Osteoblast (primary cell): ENCODE data around the gene PRPF39. TPM values are rescaled to one million over a fixed set of nuclear protein-coding genes. Genes with fewer than 3 reads are reported as not detected.

Experiments used
- DNase-seq: peaks from one replicate; pipeline ENCODE4 v3.0.0; 2011; ENCODE audit warnings: low spot score, mixed read lengths; ENCODE audit not compliant: insufficient read length; ENCODE audit errors: missing footprints
- H2AFZ ChIP-seq: 2 replicates; pipeline ENCODE4 v1.6.0; 2011; ENCODE audit warnings: mild to moderate bottlenecking, low read length
- H3K27ac ChIP-seq: 2 replicates; pipeline ENCODE4 v1.5.1; 2011; ENCODE audit warnings: mild to moderate bottlenecking, low read depth, low read length, moderate library complexity
- H3K27me3 ChIP-seq: 2 replicates; pipeline ENCODE4 v1.6.0; 2012; ENCODE audit warnings: mild to moderate bottlenecking, control low read depth, inconsistent platforms, low read length, moderate library complexity; ENCODE audit not compliant: insufficient read depth
- H3K36me3 ChIP-seq: 2 replicates; pipeline ENCODE4 v1.5.1; 2011; ENCODE audit warnings: mild to moderate bottlenecking, low read length, control low read depth, moderate library complexity; ENCODE audit not compliant: insufficient read depth
- H3K4me1 ChIP-seq: 2 replicates; pipeline ENCODE4 v1.5.1; 2011; ENCODE audit warnings: mild to moderate bottlenecking, low read length, control low read depth, moderate library complexity; ENCODE audit not compliant: insufficient read depth
- H3K4me2 ChIP-seq: 2 replicates; pipeline ENCODE4 v1.6.0; 2011; ENCODE audit warnings: mild to moderate bottlenecking, low read length; ENCODE audit not compliant: insufficient read depth
- H3K4me3 ChIP-seq: fragments of 200-600 bp; sonication (generic); 3 replicates; pipeline ENCODE4 v1.5.1; 2012; ENCODE audit warnings: mild to moderate bottlenecking, low read length, inconsistent platforms; ENCODE audit not compliant: insufficient read depth
- H3K79me2 ChIP-seq: 2 replicates; pipeline ENCODE4 v1.6.0; 2012; ENCODE audit warnings: mild to moderate bottlenecking, low read length, control low read depth, inconsistent platforms; ENCODE audit not compliant: insufficient read depth
- H3K9me3 ChIP-seq: 2 replicates; pipeline ENCODE4 v1.5.1; 2011; ENCODE audit warnings: low read depth, low read length, control low read depth
- H4K20me1 ChIP-seq: 2 replicates; pipeline ENCODE4 v1.6.0; 2012; ENCODE audit warnings: mild to moderate bottlenecking, low read length, control low read depth; ENCODE audit not compliant: insufficient read depth
- total RNA-seq: library from RNA; depleted of rRNA; stranded (reverse); fragments of >200 nt; gene quantifications from 2 replicates; pipeline ENCODE4 v1.2.3, GENCODE V29; 2012
- TF ChIP-seq, protein P1 (sequence below): IDR thresholded peaks from 2 replicates; pipeline ENCODE4 v1.5.1; 2011; ENCODE audit warnings: mild to moderate bottlenecking, low read depth, low read length, moderate library complexity; ENCODE audit errors: extremely low read depth

The PRPF39 gene
- total RNA-seq, 1 donor = 35.1 TPM

DNA sequence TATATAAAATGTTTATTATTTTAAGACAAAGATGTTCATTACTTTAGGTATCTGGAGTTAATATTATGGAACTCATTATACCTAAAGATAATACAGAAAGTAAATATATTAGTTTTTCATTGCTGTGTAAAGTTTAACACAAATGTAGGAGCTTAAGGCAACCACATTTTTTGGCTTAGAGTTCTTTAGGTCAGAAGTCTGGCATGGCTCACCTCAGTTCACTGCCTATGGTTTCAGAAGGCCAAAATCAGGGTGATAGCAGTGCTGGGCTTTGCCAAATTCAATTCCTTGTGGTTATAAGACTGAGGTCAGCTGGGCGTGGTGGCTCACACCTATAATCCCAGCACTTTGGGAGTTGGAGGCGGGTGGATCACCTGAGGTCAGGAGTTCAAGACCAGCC, 35.5 kb upstream of the PRPF39 start:
- Histone ChIP-seq H3K27ac (no peak overlapping the region), H4K20me1 (no peaks in the 10 kb centered on the region), H3K4me3 (no peak overlapping the region), H2AFZ (no peak overlapping the region), H3K36me3 (peaks cover 11% of the 10 kb centered on the region), H3K9me3 (no peaks in the 10 kb centered on the region), H3K27me3 (no peaks in the 10 kb centered on the region), H3K79me2 (no peaks in the 10 kb centered on the region), H3K4me1 (no peaks in the 10 kb centered on the region), H3K4me2 (no peak overlapping the region)
- no peak for DNase-seq
- TF ChIP-seq, protein P1, sequence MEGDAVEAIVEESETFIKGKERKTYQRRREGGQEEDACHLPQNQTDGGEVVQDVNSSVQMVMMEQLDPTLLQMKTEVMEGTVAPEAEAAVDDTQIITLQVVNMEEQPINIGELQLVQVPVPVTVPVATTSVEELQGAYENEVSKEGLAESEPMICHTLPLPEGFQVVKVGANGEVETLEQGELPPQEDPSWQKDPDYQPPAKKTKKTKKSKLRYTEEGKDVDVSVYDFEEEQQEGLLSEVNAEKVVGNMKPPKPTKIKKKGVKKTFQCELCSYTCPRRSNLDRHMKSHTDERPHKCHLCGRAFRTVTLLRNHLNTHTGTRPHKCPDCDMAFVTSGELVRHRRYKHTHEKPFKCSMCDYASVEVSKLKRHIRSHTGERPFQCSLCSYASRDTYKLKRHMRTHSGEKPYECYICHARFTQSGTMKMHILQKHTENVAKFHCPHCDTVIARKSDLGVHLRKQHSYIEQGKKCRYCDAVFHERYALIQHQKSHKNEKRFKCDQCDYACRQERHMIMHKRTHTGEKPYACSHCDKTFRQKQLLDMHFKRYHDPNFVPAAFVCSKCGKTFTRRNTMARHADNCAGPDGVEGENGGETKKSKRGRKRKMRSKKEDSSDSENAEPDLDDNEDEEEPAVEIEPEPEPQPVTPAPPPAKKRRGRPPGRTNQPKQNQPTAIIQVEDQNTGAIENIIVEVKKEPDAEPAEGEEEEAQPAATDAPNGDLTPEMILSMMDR = no peak

DNA sequence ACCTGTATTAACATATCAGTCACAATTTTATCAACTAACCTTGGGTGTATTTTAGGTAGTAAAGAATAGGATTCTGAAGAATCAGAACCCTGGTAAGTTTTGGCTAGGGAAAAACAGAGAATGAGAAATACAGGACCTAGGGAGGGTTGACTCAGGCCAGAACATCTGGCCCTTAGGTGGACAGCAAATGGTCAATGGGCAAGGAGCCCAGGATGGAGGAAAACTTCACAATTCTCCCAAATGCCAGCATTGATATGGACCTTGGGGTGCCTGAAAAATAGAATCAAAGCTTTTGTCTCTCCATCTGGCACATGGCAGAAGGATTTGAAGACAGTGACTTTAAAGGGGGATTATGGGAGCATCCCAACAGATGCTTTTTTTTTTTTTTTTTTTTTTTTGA, 32.7 kb upstream of the PRPF39 start:
- peaks cover 18% of the 10 kb centered on the region for H3K36me3 ChIP-seq
- H3K4me1 ChIP-seq = no peaks in the 10 kb centered on the region
- no peak overlapping the region for H2AFZ ChIP-seq
- H3K9me3 ChIP-seq = no peaks in the 10 kb centered on the region
- H4K20me1 ChIP-seq = no peaks in the 10 kb centered on the region
- H3K4me3 ChIP-seq = no peak overlapping the region
- H3K27me3 ChIP-seq = no peaks in the 10 kb centered on the region
- H3K79me2 ChIP-seq = peaks cover under 1% of the 10 kb centered on the region
- TF ChIP-seq, protein P1 = no peak
- no peak overlapping the region for H3K4me2 ChIP-seq
- H3K27ac ChIP-seq = no peak overlapping the region
- no peak for DNase-seq

DNA sequence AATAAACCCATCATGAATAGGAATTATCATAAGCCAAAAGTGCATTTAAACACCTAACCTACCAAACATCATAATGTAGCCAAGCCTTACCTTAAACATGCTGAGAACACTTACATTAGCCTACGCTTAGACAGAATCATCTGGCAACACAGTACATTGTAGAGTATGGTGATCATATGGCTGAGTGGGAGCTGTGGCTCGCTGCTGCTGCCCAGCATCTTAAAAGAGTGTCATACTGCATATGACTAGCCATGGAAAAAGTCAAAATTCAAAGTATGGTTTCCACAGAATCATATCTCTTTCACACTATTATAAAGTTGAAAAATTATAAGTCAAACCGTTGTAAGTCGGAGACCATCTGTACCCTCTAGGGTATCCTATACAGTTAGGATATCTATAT, 32.0 kb upstream of the PRPF39 start:
- peaks cover 13% of the 10 kb centered on the region for H3K36me3 ChIP-seq
- H4K20me1 ChIP-seq = no peaks in the 10 kb centered on the region
- no peaks in the 10 kb centered on the region for H3K9me3 ChIP-seq
- no peaks in the 10 kb centered on the region for H3K4me1 ChIP-seq
- TF ChIP-seq, protein P1 = no peak
- no peaks in the 10 kb centered on the region for H3K27me3 ChIP-seq
- no peak overlapping the region for H3K4me2 ChIP-seq
- no peak overlapping the region for H2AFZ ChIP-seq
- H3K27ac ChIP-seq = no peak overlapping the region
- peaks cover 5% of the 10 kb centered on the region for H3K79me2 ChIP-seq
- DNase-seq = no peak
- H3K4me3 ChIP-seq = no peak overlapping the region

GRCh38 chr14:45057349-45057748, 26.6 kb upstream of the PRPF39 start:
- H3K27ac ChIP-seq = no peak overlapping the region
- H3K27me3 ChIP-seq = no peaks in the 10 kb centered on the region
- no peaks in the 10 kb centered on the region for H4K20me1 ChIP-seq
- H3K4me2 ChIP-seq = no peak overlapping the region
- no peaks in the 10 kb centered on the region for H3K4me1 ChIP-seq
- no peak overlapping the region for H3K4me3 ChIP-seq
- peaks cover 2% of the 10 kb centered on the region for H3K9me3 ChIP-seq
- no peak for DNase-seq
- H2AFZ ChIP-seq = no peak overlapping the region
- TF ChIP-seq, protein P1 = no peak
- H3K36me3 ChIP-seq = peaks cover 17% of the 10 kb centered on the region
- H3K79me2 ChIP-seq = peaks cover 11% of the 10 kb centered on the region
